ENCODE results near the gene WDR4.
"Not testable (repeated sequence)": the region's sequence is repeated elsewhere in the genome, so short reads cannot be mapped to it uniquely, and the experiment has no call there.

The WDR4 gene

GRCh38 chr21:42878993-42879787, at the start of gene WDR4:
TSS of gene WDR4 (minus strand) at chr21:42879539. CDS start at chr21:42879495, 44 bp downstream.
- Histone ChIP-seq H3K27ac (ENCODE audit: low read depth, low read length) (peak within 1 kb of the TSS; percentile 84), H3K4me1 (ENCODE audit: insufficient read depth, low read length) (peaks cover 12% of the 10 kb centered on the region), H3K27me3 (ENCODE audit: control insufficient read depth in 1 of 2, insufficient read depth in 2 of 2, low read length in 2 of 2) (no peaks in the 10 kb centered on the region), H3K9ac (ENCODE audit: low read length) (peak within 1 kb of the TSS; percentile 50), H3K36me3 (ENCODE audit: insufficient read depth, low read length) (no peaks in the 10 kb centered on the region), H3K9me3 (ENCODE audit: low read length) (no peaks in the 10 kb centered on the region), H3K4me3 (ENCODE audit: low read depth in 1 of 2, low read length in 2 of 2) (peak within 1 kb of the TSS; percentile 71 to 78)

- H3K4me1 ChIP-seq (ENCODE audit: insufficient read depth, low read length); H3K4me3 ChIP-seq (ENCODE audit: low read depth in 1 of 2, low read length in 2 of 2); H3K9ac ChIP-seq (ENCODE audit: low read length); H3K36me3 ChIP-seq (ENCODE audit: insufficient read depth, low read length); H3K9me3 ChIP-seq (ENCODE audit: low read length); H3K27me3 ChIP-seq (ENCODE audit: control insufficient read depth in 1 of 2, insufficient read depth in 2 of 2, low read length in 2 of 2); H3K27ac ChIP-seq (ENCODE audit: low read depth, low read length): not testable (repeated sequence)
These were observed 48.3 kb upstream of the WDR4 start for GRCh38 chr21:42927474-42928200.

GRCh38 chr21:42925114-42925926, 46.0 kb upstream of the WDR4 start, which contains the start of gene ERVH48-1:
TSS of gene ERVH48-1 (minus strand) at chr21:42925630. CDS start at chr21:42919006, 6,624 bp downstream.
- Histone ChIP-seq H3K9me3 (ENCODE audit: low read length) (no peaks in the 10 kb centered on the region), H3K27ac (ENCODE audit: low read depth, low read length) (no peak within 1 kb of the TSS), H3K4me1 (ENCODE audit: insufficient read depth, low read length) (peaks cover 7% of the 10 kb centered on the region), H3K36me3 (ENCODE audit: insufficient read depth, low read length) (no peaks in the 10 kb centered on the region), H3K9ac (ENCODE audit: low read length) (no peak within 1 kb of the TSS), H3K4me3 (ENCODE audit: low read depth in 1 of 2, low read length in 2 of 2) (no peak within 1 kb of the TSS), H3K27me3 (ENCODE audit: control insufficient read depth in 1 of 2, insufficient read depth in 2 of 2, low read length in 2 of 2) (no peaks in the 10 kb centered on the region)

GRCh38 chr21:42924433-42924751, 45.1 kb upstream of the WDR4 start:
- no peaks in the 10 kb centered on the region for H3K9me3 ChIP-seq (ENCODE audit: low read length)
- peaks cover 7% of the 10 kb centered on the region for H3K4me1 ChIP-seq (ENCODE audit: insufficient read depth, low read length)
- H3K36me3 ChIP-seq (ENCODE audit: insufficient read depth, low read length), result no peaks in the 10 kb centered on the region
- no peak overlapping the region for H3K9ac ChIP-seq (ENCODE audit: low read length)
- H3K27ac ChIP-seq (ENCODE audit: low read depth, low read length), result no peak overlapping the region
- H3K27me3 ChIP-seq (ENCODE audit: control insufficient read depth in 1 of 2, insufficient read depth in 2 of 2, low read length in 2 of 2), result no peaks in the 10 kb centered on the region
- peak overlapping the region in 1 of 2 donors; percentile 35 for H3K4me3 ChIP-seq (ENCODE audit: low read depth in 1 of 2, low read length in 2 of 2)

DNA sequence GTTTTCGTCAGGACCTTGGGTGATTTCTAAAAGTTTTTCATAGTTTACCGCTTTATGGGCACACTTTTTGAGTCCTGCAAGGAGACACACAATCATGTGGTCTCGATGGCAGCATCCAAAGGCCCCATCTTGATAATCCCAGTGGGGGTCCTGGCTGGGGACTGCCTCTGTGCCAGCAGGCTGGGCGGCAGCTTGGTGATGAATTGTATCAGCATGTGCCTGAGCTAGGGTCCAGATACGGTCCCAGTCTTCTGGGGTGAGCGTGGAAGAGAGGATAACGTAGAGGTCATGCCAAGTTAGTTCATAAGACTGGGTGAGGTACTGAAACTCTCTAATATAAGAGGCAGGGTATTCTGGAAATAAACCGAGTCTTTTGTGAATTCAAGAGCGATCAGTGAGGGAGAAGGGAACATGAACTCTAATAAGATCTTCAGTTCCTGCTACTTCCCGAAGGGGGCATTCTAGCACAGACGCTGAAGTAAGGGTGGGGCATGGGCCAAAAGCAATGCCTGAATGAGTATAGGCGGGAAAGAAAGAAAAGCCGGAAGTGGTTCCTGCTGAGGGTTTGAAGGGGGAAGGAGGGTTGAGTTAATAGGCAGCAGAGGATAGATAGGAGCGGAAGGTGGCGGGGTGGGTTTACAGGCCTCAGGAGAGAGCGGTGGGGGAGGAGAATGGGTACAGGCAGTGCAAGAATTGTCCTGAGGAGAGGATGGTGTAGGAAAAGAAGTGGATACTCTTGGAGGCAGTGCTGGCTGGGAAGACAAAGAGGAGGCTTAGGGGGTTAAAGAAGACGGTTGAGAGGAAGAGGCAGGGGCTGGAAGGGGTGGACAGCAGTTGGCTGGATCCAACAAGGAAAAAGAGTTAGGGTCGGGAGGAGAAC, 44.5 kb upstream of the WDR4 start:
- H3K4me1 ChIP-seq (ENCODE audit: insufficient read depth, low read length), result peaks cover 7% of the 10 kb centered on the region
- H3K4me3 ChIP-seq (ENCODE audit: low read depth in 1 of 2, low read length in 2 of 2), result peak overlapping the region; percentile 28 to 35
- no peaks in the 10 kb centered on the region for H3K9me3 ChIP-seq (ENCODE audit: low read length)
- no peaks in the 10 kb centered on the region for H3K36me3 ChIP-seq (ENCODE audit: insufficient read depth, low read length)
- no peak overlapping the region for H3K27ac ChIP-seq (ENCODE audit: low read depth, low read length)
- no peaks in the 10 kb centered on the region for H3K27me3 ChIP-seq (ENCODE audit: control insufficient read depth in 1 of 2, insufficient read depth in 2 of 2, low read length in 2 of 2)
- no peak overlapping the region for H3K9ac ChIP-seq (ENCODE audit: low read length)

GRCh38 chr21:42922918-42923317, 43.6 kb upstream of the WDR4 start:
- Histone ChIP-seq H3K36me3 (ENCODE audit: insufficient read depth, low read length) (no peaks in the 10 kb centered on the region), H3K27ac (ENCODE audit: low read depth, low read length) (no peak overlapping the region), H3K27me3 (ENCODE audit: control insufficient read depth in 1 of 2, insufficient read depth in 2 of 2, low read length in 2 of 2) (no peaks in the 10 kb centered on the region), H3K4me1 (ENCODE audit: insufficient read depth, low read length) (peaks cover 7% of the 10 kb centered on the region), H3K9ac (ENCODE audit: low read length) (no peak overlapping the region), H3K9me3 (ENCODE audit: low read length) (no peaks in the 10 kb centered on the region), H3K4me3 (ENCODE audit: low read depth in 1 of 2, low read length in 2 of 2) (no peak overlapping the region)

DNA sequence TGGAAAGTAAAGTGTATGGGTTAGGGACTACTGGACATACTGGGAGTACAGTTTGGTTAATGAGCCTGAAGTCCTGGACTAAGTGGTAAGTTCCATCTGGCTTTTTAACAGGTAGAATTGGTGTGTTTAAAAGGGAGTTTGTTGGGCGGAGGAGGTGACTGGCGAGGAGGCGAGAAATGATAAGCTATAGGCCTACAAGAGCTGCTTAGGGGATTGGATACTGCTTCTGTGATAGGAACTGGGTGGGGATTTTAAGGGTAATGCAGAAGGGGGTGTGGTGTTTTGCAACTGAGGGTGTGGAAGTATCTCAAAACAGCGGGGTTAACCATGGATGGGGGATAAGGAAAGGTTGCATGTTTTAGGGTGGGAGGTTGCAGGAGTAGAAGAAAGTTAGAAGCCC, 42.6 kb upstream of the WDR4 start:
- H3K27ac ChIP-seq (ENCODE audit: low read depth, low read length), result no peak overlapping the region
- H3K4me3 ChIP-seq (ENCODE audit: low read depth in 1 of 2, low read length in 2 of 2), result no peak overlapping the region
- H3K36me3 ChIP-seq (ENCODE audit: insufficient read depth, low read length), result no peaks in the 10 kb centered on the region
- H3K4me1 ChIP-seq (ENCODE audit: insufficient read depth, low read length), result peaks cover 7% of the 10 kb centered on the region
- H3K9ac ChIP-seq (ENCODE audit: low read length), result no peak overlapping the region
- H3K9me3 ChIP-seq (ENCODE audit: low read length), result no peaks in the 10 kb centered on the region
- H3K27me3 ChIP-seq (ENCODE audit: control insufficient read depth in 1 of 2, insufficient read depth in 2 of 2, low read length in 2 of 2), result no peaks in the 10 kb centered on the region

GRCh38 chr21:42918291-42918690, 39.0 kb upstream of the WDR4 start:
- Histone ChIP-seq H3K36me3 (ENCODE audit: insufficient read depth, low read length) (no peaks in the 10 kb centered on the region), H3K9ac (ENCODE audit: low read length) (no peak overlapping the region), H3K27me3 (ENCODE audit: control insufficient read depth in 1 of 2, insufficient read depth in 2 of 2, low read length in 2 of 2) (no peaks in the 10 kb centered on the region), H3K4me1 (ENCODE audit: insufficient read depth, low read length) (peaks cover under 1% of the 10 kb centered on the region), H3K27ac (ENCODE audit: low read depth, low read length) (no peak overlapping the region), H3K9me3 (ENCODE audit: low read length) (no peaks in the 10 kb centered on the region), H3K4me3 (ENCODE audit: low read depth in 1 of 2, low read length in 2 of 2) (no peak overlapping the region)

- no peak overlapping the region for H3K4me3 ChIP-seq (ENCODE audit: low read depth in 1 of 2, low read length in 2 of 2)
- no peak overlapping the region for H3K27ac ChIP-seq (ENCODE audit: low read depth, low read length)
- H3K9ac ChIP-seq (ENCODE audit: low read length), result no peak overlapping the region
- no peaks in the 10 kb centered on the region for H3K4me1 ChIP-seq (ENCODE audit: insufficient read depth, low read length)
- H3K36me3 ChIP-seq (ENCODE audit: insufficient read depth, low read length), result peaks cover 21% of the 10 kb centered on the region
- no peaks in the 10 kb centered on the region for H3K27me3 ChIP-seq (ENCODE audit: control insufficient read depth in 1 of 2, insufficient read depth in 2 of 2, low read length in 2 of 2)
- H3K9me3 ChIP-seq (ENCODE audit: low read length), result no peaks in the 10 kb centered on the region
These were observed 34.1 kb upstream of the WDR4 start for GRCh38 chr21:42913476-42913875.

DNA sequence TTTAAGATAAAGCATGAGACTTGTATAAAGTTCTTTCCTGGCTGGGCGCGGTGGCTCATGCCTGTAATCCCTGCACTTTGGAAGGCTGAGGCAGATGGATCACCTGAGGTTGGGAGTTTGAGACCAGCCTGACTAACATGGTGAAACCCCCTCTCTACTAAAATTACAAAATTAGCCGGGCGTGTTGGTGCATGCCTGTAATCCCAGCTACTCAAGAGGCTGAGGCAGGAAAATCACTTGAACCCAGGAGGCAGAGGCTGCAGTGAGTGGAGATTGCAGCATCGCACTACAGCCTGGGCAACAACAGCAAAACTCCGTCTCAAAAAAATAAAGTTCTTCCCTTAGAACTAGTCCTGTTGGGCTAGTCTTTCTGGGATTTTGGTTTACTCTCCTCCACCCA, 32.6 kb upstream of the WDR4 start:
- H3K9ac ChIP-seq (ENCODE audit: low read length); H3K9me3 ChIP-seq (ENCODE audit: low read length); H3K4me3 ChIP-seq (ENCODE audit: low read depth in 1 of 2, low read length in 2 of 2); H3K27ac ChIP-seq (ENCODE audit: low read depth, low read length); H3K27me3 ChIP-seq (ENCODE audit: control insufficient read depth in 1 of 2, insufficient read depth in 2 of 2, low read length in 2 of 2); H3K4me1 ChIP-seq (ENCODE audit: insufficient read depth, low read length): not testable (repeated sequence)
- H3K36me3 ChIP-seq (ENCODE audit: insufficient read depth, low read length), result peaks cover 27% of the 10 kb centered on the region

Data from muscle layer of colon (tissue), 2 donors.